HG03469 (cell line): ENCODE measurements around the gene ACAD10.

Experiments used
- ATAC-seq: cut with Tn5 transposase; IDR thresholded peaks from one replicate; pipeline ENCODE4 v1.9.1; 2021; ENCODE audit warnings: mild to moderate bottlenecking, moderate library complexity, moderate number of reproducible peaks; ENCODE audit not compliant: unreplicated experiment

The ACAD10 gene

GRCh38 chr12:111773801-111774551 lies 88.1 kb downstream of the ACAD10 start:
- no peak for ATAC-seq

- ATAC-seq = peak; percentile 49
Measured at GRCh38 chr12:111775205-111776193, 89.6 kb downstream of the ACAD10 start.

GRCh38 chr12:111776836-111777344 lies 91.0 kb downstream of the ACAD10 start:
- no peak for ATAC-seq

GRCh38 chr12:111777345-111778045 lies 91.6 kb downstream of the ACAD10 start:
- no peak for ATAC-seq

- ATAC-seq = no peak
Measured at GRCh38 chr12:111780166-111780565, 94.3 kb downstream of the ACAD10 start.

- no peak for ATAC-seq
Measured at GRCh38 chr12:111780615-111781014, 94.8 kb downstream of the ACAD10 start.

- ATAC-seq = no peak
Measured at GRCh38 chr12:111781085-111781658, 95.3 kb downstream of the ACAD10 start.

- ATAC-seq = no peak
Measured at GRCh38 chr12:111783046-111783445, 97.2 kb downstream of the ACAD10 start.

- ATAC-seq = no peak
Measured at GRCh38 chr12:111784953-111785352, 99.1 kb downstream of the ACAD10 start.

GRCh38 chr12:111785651-111786050 lies 99.8 kb downstream of the ACAD10 start:
- ATAC-seq = no peak

GRCh38 chr12:111788178-111788654 lies 102.4 kb downstream of the ACAD10 start:
- no peak for ATAC-seq

- no peak for ATAC-seq
Measured at GRCh38 chr12:111789779-111790178, 103.9 kb downstream of the ACAD10 start.

- no peak for ATAC-seq
Measured at GRCh38 chr12:111791507-111791906, 105.7 kb downstream of the ACAD10 start.

GRCh38 chr12:111792155-111792855 lies 106.5 kb downstream of the ACAD10 start:
- ATAC-seq = no peak

- no peak for ATAC-seq
Measured at GRCh38 chr12:111792856-111793235, 107.0 kb downstream of the ACAD10 start.

GRCh38 chr12:111798182-111798581 lies 112.3 kb downstream of the ACAD10 start:
- ATAC-seq = no peak

- ATAC-seq = no peak
Measured at GRCh38 chr12:111799758-111800157, 113.9 kb downstream of the ACAD10 start.

- ATAC-seq = no peak
Measured at GRCh38 chr12:111803038-111803626, 117.3 kb downstream of the ACAD10 start.

- ATAC-seq = no peak
Measured at GRCh38 chr12:111803851-111804250, 118.0 kb downstream of the ACAD10 start.
